ENCODE results near the gene CDK11A. TPM values are rescaled to one million over a fixed set of nuclear protein-coding genes. Genes with fewer than 3 reads are reported as not detected.
A peak's percentile ranks its signal among the peaks of the same experiment; 100 is the strongest.
"Not testable (repeated sequence)": the region's sequence is repeated elsewhere in the genome, so short reads cannot be mapped to it uniquely, and the experiment has no call there.

Gene CDK11A
- total RNA-seq, 1 experiment from 2014 or later, result 18.6 TPM

DNA sequence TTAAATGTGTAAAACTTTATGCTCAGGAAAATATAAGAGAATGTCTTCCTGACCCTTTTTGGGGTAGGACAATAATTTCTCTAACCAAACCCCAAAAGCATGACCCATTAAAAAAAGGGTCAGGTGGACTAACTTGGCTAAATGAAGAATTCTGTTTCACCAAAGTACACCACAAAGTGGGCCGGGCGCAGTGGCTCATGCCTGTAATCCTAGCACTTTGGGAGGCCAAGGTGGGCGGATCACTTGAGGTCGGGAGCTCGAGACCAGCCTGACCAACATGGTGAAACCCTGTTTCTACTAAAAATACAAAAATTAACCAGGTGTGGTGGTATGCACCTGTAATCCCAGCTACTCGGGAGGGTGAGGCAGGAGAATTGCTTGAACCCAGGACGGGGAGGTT, 34.6 kb downstream of the CDK11A start:
- not testable (repeated sequence) for DNase-seq; H3K36me3 ChIP-seq (replicated peaks; ENCODE audit: control insufficient read depth, insufficient read depth, low read length); H3K4me3 ChIP-seq (ENCODE audit: insufficient read depth, low read depth, low read length); H3K27me3 ChIP-seq (ENCODE audit: control insufficient read depth, insufficient read depth, low read length)

DNA sequence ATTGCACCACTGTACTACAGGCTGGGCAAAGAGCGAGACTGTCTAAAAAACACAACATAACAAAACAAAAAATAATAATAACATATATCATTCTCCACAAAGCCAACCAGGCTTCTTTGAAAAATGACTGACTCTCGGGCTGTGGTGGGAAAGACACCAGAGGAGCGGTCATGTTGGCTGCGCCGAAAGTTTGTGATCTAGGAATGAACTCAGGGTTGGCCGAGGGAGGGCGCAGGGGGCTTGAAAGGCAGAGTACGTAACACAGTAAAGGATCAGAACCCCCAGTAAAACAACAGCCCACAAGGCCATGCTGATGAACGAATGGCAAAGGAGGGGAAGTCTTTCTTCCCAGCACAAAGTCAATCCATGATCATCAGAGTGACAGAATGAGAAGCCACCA, 36.3 kb downstream of the CDK11A start:
- DNase-seq, result no peak
- no peak overlapping the region for H3K4me3 ChIP-seq (ENCODE audit: insufficient read depth, low read depth, low read length)
- no peaks in the 10 kb centered on the region for H3K36me3 ChIP-seq (replicated peaks; ENCODE audit: control insufficient read depth, insufficient read depth, low read length)
- no peaks in the 10 kb centered on the region for H3K27me3 ChIP-seq (ENCODE audit: control insufficient read depth, insufficient read depth, low read length)

DNA sequence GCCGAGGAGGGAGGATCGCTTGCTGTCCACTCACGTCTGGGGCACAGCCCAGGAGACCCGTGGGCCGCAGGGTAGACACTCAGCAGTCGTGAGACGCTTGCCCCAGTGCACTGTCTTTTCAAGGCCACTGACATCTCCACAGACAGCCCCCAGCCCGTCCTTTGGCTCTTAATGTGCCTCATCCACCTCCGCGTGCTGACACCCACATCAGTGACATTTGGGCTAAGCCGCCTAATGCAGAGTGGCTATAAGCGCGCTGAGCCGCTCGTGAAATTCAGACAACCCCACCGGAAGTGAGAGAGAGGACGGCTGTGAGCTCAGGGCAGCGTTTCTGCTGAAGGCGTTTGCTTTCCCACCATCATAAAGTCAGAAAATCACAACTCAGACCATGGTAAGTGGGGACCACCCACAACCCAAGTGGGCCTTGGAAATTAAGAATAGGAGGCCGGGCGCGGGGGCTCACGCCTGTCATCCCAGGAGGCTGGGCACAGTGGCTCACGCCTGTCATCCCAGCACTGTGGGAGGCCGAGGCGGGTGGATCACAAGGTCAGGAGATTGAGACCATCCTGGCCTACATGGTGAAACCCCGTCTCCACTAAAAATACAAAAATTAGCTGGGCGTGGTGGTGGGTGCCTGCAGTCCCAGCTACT, 40.0 kb downstream of the CDK11A start:
- DNase-seq, result peak; percentile 62
- no peak overlapping the region for H3K4me3 ChIP-seq (ENCODE audit: insufficient read depth, low read depth, low read length)
- H3K27me3 ChIP-seq (ENCODE audit: control insufficient read depth, insufficient read depth, low read length), result no peaks in the 10 kb centered on the region
- no peaks in the 10 kb centered on the region for H3K36me3 ChIP-seq (replicated peaks; ENCODE audit: control insufficient read depth, insufficient read depth, low read length)

GRCh38 chr1:1683104-1683905, 40.9 kb downstream of the CDK11A start:
- no peaks in the 10 kb centered on the region for H3K27me3 ChIP-seq (ENCODE audit: control insufficient read depth, insufficient read depth, low read length)
- DNase-seq, result peak; percentile 92
- no peaks in the 10 kb centered on the region for H3K36me3 ChIP-seq (replicated peaks; ENCODE audit: control insufficient read depth, insufficient read depth, low read length)
- no peak overlapping the region for H3K4me3 ChIP-seq (ENCODE audit: insufficient read depth, low read depth, low read length)

GRCh38 chr1:1680912-1681273, 43.3 kb downstream of the CDK11A start:
- H3K27me3 ChIP-seq (ENCODE audit: control insufficient read depth, insufficient read depth, low read length), result no peaks in the 10 kb centered on the region
- DNase-seq, result no peak
- no peaks in the 10 kb centered on the region for H3K36me3 ChIP-seq (replicated peaks; ENCODE audit: control insufficient read depth, insufficient read depth, low read length)
- H3K4me3 ChIP-seq (ENCODE audit: insufficient read depth, low read depth, low read length), result no peak overlapping the region

- Histone ChIP-seq H3K36me3 (replicated peaks; ENCODE audit: control insufficient read depth, insufficient read depth, low read length) (no peaks in the 10 kb centered on the region), H3K4me3 (ENCODE audit: insufficient read depth, low read depth, low read length) (no peak overlapping the region), H3K27me3 (ENCODE audit: control insufficient read depth, insufficient read depth, low read length) (no peaks in the 10 kb centered on the region)
- no peak for DNase-seq
Observed at GRCh38 chr1:1680031-1680911, 43.9 kb downstream of the CDK11A start.

DNA sequence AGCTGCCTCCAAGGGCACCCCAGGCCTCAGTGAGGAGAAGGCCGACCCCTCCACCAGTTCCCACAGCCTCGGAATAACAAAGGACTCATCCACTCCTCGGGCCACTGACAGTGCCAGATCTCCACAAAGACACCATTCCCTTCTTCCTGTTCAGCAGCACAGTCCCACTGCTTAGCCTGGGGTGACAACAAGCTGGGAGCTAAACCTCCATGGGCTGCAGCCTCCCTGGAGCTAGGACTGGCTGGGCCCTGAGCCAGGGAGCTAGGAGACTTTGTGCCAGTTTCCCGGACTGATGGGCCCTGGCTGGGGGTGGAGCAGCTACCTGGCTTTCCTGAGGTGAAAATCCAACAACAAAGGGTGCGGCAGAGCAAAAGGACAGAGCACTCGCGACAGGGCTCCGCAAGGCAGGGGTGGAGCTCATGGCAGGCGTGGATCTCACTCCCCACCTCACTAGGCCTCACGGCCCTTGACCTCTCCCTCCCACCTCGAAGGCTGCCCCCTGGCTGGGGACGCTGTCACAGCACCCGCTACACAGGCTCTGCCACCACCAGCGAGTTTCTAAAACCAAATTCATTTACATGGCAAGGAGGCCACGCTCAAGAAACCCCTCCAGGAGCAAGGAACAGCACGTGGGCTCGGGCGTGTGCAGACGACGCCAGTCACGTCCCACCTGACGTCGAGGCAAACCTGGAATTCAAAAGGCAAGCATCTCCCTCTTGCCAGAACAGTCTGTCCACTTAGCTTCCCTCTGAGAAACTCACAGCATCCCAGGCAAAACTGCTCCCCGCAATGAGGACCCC, 45.4 kb downstream of the CDK11A start:
- Histone ChIP-seq H3K36me3 (replicated peaks; ENCODE audit: control insufficient read depth, insufficient read depth, low read length) (no peaks in the 10 kb centered on the region), H3K4me3 (ENCODE audit: insufficient read depth, low read depth, low read length) (no peak overlapping the region), H3K27me3 (ENCODE audit: control insufficient read depth, insufficient read depth, low read length) (no peaks in the 10 kb centered on the region)
- DNase-seq, result peak; percentile 88

DNA sequence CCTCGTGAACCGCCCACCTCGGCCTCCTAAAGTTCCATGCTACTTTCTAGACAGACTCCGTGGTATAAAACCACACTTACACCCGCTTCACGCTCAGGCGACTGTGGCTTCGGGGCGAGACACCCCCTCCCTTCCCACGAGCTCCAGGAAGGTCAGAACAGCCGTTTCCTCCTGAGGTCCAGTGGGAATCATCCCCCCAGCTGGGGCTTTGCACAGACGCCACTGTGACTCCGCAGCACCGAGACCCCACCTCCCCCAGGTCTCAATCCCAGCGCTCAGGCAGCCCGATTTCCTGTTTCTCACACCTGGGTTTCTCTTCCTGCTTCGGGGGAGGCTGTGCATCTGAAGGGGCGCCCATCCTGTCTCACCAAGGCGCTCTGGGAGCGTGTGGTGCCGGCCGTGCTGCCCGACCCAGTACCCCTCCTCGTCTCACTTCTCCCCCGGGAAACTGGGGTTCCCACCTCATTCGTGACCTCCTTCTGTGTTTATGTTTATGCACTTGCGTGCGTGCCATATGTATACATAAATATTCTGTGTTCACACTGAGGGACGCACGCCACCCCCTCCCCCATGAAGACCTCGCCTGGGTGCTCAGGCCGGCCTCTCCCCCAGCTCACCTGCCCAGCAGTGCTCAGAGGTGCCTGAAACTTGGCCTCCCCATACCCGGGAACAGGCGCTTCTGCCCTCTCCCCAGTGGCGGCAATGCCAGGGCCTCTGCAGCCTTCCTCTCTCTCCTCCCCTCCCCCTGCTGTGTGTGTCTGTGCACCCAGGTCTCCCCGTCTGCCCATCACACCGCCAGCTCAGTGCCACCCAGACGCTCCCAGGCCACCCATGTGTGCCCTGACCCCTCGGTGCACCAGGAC, 46.2 kb downstream of the CDK11A start:
- H3K4me3 ChIP-seq (ENCODE audit: insufficient read depth, low read depth, low read length), result no peak overlapping the region
- peak; percentile 58 for DNase-seq
- H3K36me3 ChIP-seq (replicated peaks; ENCODE audit: control insufficient read depth, insufficient read depth, low read length), result no peaks in the 10 kb centered on the region
- no peaks in the 10 kb centered on the region for H3K27me3 ChIP-seq (ENCODE audit: control insufficient read depth, insufficient read depth, low read length)

GRCh38 chr1:1676087-1676486, 48.1 kb downstream of the CDK11A start:
- not testable (repeated sequence) for H3K27me3 ChIP-seq (ENCODE audit: control insufficient read depth, insufficient read depth, low read length); DNase-seq; H3K4me3 ChIP-seq (ENCODE audit: insufficient read depth, low read depth, low read length)

GRCh38 chr1:1675218-1675617, 48.9 kb downstream of the CDK11A start:
- DNase-seq; H3K27me3 ChIP-seq (ENCODE audit: control insufficient read depth, insufficient read depth, low read length): not testable (repeated sequence)

More at GRCh38 chr1:1676087-1676486, 48.1 kb downstream of the CDK11A start:
- not testable (repeated sequence) for H3K36me3 ChIP-seq (replicated peaks; ENCODE audit: control insufficient read depth, insufficient read depth, low read length)

GRCh38 chr1:1674806-1675205, 49.4 kb downstream of the CDK11A start:
- not testable (repeated sequence) for H3K36me3 ChIP-seq (replicated peaks; ENCODE audit: control insufficient read depth, insufficient read depth, low read length); DNase-seq; H3K27me3 ChIP-seq (ENCODE audit: control insufficient read depth, insufficient read depth, low read length); H3K4me3 ChIP-seq (ENCODE audit: insufficient read depth, low read depth, low read length)

More at GRCh38 chr1:1675218-1675617, 48.9 kb downstream of the CDK11A start:
- not testable (repeated sequence) for H3K36me3 ChIP-seq (replicated peaks; ENCODE audit: control insufficient read depth, insufficient read depth, low read length); H3K4me3 ChIP-seq (ENCODE audit: insufficient read depth, low read depth, low read length)

DNA sequence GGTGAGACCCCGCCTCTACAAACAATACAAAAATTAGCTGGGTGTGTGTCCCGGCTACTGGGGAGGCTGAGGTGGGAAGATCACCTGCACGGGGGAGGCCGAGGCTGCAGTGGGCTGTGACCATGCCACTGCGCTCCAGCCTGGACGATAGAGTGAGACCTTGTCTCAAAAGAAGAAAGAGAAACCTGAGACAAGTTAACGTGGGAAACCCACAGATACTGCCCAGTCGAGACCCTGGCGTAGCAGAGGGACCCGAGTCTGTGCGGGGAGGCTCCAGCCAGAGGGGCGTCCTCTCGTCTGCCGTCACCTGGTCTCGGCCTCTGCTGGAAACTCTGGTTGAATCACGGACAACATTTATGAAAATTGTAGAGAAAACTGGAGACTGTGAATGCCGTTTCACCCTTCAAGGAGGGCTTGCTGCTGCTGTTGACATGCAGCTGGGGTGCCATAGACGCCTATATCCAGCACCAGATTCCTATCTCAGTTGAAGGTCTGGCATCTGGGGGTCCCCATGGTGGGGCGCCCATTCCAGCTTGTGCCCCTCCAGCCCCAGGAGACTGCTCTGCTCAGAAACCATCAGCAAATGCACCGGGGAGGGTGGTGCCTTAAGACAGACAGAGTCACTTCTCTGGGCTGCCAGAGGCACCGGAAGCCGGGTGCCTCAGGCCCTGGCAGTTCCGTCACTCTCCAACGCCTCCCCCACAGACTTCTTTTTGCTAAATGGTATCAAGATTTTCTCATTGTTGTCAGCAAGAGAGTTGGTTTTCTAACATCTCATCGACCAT, 51.8 kb downstream of the CDK11A start:
- Histone ChIP-seq H3K36me3 (replicated peaks; ENCODE audit: control insufficient read depth, insufficient read depth, low read length) (peaks cover 3% of the 10 kb centered on the region), H3K27me3 (ENCODE audit: control insufficient read depth, insufficient read depth, low read length) (no peaks in the 10 kb centered on the region), H3K4me3 (ENCODE audit: insufficient read depth, low read depth, low read length) (no peak overlapping the region)
- DNase-seq, result peak; percentile 29
